ENCODE measurements around the gene SMIM36. TPM values are rescaled to one million over a fixed set of nuclear protein-coding genes. Genes with fewer than 3 reads are reported as not detected.

Gene SMIM36
- total and polyA plus RNA-seq, 2 experiments from 2014 or later = not detected

DNA sequence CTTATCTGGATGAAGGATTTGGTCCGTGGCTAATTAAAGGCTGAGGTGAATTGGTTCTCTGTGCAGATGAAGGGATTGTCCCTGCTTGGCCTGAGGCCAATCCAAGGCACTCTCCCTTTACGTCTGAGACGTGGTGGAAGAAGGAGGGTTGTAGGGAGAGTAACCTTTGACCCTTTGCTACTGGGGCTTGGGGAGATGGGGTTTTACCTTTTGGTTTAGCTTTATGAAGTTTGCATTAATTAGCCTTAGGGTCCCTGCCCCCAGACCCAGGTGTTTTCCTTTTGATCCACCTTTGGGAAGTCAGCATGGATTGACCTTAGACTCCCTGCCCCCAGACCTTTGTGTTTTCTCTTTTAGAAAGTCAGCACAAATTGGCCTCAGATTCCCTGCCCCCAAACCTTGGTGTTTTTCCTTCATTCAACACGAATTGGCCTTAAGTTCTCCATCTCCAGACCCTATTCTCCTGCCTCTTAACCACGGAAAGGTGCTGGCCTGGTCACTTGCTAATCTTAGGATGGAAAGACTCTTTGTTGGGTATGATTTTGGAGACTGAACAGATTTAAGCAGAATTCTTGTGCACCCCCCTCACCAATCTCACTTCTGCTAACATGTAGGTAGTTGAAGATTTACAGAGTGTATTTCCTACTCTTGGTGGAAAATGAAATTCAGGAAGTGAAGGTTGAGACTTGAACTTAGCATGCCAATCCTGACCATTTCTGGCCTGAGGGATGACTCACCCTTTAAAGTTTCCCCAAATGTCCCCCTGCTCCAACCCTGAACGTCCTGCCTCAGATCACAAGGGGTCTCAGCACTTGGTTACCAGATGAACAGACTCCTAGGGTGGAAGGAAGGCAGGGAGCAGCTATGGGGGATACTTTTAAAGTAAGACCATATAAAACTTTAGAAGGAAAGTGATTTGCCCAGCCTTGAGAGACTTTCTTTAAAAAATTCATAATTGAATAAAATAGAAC lies 66.5 kb downstream of the SMIM36 start:
- Histone ChIP-seq H3K4me2 (peak overlapping the region; percentile 45; the same call in 1 of the 2 replicates), H3K4me1 (ENCODE audit: insufficient read depth) (peaks cover 8% of the 10 kb centered on the region; the same call in 1 of the 2 replicates), H4K20me1 (replicated peaks; ENCODE audit: insufficient read depth) (no peaks in the 10 kb centered on the region), H3K27ac (ENCODE audit: low read depth) (no peak overlapping the region), H3K27me3 (ENCODE audit: insufficient read depth) (no peaks in the 10 kb centered on the region), H3K4me3 (no peak overlapping the region), H3K36me3 (ENCODE audit: insufficient read depth) (no peaks in the 10 kb centered on the region), H2AFZ (peak overlapping the region; percentile 76), H3K79me2 (replicated peaks; ENCODE audit: insufficient read depth) (no peaks in the 10 kb centered on the region), H3F3A (replicated peaks; ENCODE audit: low read depth) (no peaks in the 10 kb centered on the region), H3K9me2 (ENCODE audit: insufficient read depth) (no peaks in the 10 kb centered on the region)
- Mint-ChIP-seq H3K9me3 (no peaks in the 10 kb centered on the region), H3K4me3 (no peak overlapping the region), H3K27me3 (ENCODE audit: insufficient read depth, low read depth, poor library complexity) (peaks cover 2% of the 10 kb centered on the region), H3K36me3 (ENCODE audit: low read depth) (no peaks in the 10 kb centered on the region), H3K27ac (no peak overlapping the region), H3K4me1 (peaks cover 21% of the 10 kb centered on the region)
- no peak for TF ChIP-seq ZNF331 (CRISPR knock-in tag; IDR thresholded peaks at IDR 0.05; ENCODE audit: low read depth)
- no peak for TF ChIP-seq EZH2phosphoT487 (IDR thresholded peaks at IDR 0.05; ENCODE audit: unreplicated experiment)
- no peak for TF ChIP-seq CREB1 (CRISPR knock-in tag; IDR thresholded peaks at IDR 0.05; ENCODE audit: low read depth)
- TF ChIP-seq JUNB (IDR thresholded peaks at IDR 0.05; ENCODE audit: unreplicated experiment) = no peak
- TF ChIP-seq ZNF114 (CRISPR knock-in tag; IDR thresholded peaks at IDR 0.05) = no peak
- TF ChIP-seq CTCF (conservative IDR thresholded peaks at IDR 0.05; ENCODE audit: low read depth in 2 of 2) = no peak
- no peak for TF ChIP-seq POLR2AphosphoS5 (IDR thresholded peaks at IDR 0.05; ENCODE audit: low read depth)
- no peak for TF ChIP-seq ETS1 (IDR thresholded peaks at IDR 0.05)
- TF ChIP-seq, protein P1, sequence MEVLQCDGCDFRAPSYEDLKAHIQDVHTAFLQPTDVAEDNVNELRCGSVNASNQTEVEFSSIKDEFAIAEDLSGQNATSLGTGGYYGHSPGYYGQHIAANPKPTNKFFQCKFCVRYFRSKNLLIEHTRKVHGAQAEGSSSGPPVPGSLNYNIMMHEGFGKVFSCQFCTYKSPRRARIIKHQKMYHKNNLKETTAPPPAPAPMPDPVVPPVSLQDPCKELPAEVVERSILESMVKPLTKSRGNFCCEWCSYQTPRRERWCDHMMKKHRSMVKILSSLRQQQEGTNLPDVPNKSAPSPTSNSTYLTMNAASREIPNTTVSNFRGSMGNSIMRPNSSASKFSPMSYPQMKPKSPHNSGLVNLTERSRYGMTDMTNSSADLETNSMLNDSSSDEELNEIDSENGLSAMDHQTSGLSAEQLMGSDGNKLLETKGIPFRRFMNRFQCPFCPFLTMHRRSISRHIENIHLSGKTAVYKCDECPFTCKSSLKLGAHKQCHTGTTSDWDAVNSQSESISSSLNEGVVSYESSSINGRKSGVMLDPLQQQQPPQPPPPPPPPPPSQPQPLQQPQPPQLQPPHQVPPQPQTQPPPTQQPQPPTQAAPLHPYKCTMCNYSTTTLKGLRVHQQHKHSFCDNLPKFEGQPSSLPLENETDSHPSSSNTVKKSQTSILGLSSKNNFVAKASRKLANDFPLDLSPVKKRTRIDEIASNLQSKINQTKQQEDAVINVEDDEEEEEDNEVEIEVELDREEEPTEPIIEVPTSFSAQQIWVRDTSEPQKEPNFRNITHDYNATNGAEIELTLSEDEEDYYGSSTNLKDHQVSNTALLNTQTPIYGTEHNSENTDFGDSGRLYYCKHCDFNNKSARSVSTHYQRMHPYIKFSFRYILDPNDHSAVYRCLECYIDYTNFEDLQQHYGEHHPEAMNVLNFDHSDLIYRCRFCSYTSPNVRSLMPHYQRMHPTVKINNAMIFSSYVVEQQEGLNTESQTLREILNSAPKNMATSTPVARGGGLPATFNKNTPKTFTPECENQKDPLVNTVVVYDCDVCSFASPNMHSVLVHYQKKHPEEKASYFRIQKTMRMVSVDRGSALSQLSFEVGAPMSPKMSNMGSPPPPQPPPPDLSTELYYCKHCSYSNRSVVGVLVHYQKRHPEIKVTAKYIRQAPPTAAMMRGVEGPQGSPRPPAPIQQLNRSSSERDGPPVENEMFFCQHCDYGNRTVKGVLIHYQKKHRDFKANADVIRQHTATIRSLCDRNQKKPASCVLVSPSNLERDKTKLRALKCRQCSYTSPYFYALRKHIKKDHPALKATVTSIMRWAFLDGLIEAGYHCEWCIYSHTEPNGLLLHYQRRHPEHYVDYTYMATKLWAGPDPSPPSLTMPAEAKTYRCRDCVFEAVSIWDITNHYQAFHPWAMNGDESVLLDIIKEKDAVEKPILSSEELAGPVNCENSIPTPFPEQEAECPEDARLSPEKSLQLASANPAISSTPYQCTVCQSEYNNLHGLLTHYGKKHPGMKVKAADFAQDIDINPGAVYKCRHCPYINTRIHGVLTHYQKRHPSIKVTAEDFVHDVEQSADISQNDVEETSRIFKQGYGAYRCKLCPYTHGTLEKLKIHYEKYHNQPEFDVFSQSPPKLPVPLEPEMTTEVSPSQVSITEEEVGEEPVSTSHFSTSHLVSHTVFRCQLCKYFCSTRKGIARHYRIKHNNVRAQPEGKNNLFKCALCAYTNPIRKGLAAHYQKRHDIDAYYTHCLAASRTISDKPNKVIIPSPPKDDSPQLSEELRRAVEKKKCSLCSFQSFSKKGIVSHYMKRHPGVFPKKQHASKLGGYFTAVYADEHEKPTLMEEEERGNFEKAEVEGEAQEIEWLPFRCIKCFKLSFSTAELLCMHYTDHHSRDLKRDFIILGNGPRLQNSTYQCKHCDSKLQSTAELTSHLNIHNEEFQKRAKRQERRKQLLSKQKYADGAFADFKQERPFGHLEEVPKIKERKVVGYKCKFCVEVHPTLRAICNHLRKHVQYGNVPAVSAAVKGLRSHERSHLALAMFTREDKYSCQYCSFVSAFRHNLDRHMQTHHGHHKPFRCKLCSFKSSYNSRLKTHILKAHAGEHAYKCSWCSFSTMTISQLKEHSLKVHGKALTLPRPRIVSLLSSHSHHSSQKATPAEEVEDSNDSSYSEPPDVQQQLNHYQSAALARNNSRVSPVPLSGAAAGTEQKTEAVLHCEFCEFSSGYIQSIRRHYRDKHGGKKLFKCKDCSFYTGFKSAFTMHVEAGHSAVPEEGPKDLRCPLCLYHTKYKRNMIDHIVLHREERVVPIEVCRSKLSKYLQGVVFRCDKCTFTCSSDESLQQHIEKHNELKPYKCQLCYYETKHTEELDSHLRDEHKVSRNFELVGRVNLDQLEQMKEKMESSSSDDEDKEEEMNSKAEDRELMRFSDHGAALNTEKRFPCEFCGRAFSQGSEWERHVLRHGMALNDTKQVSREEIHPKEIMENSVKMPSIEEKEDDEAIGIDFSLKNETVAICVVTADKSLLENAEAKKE (CRISPR knock-in tag; IDR thresholded peaks at IDR 0.05) = no peak
- TF ChIP-seq NANOG (IDR thresholded peaks at IDR 0.05; ENCODE audit: borderline replicate concordance) = no peak
- TF ChIP-seq, protein P2, sequence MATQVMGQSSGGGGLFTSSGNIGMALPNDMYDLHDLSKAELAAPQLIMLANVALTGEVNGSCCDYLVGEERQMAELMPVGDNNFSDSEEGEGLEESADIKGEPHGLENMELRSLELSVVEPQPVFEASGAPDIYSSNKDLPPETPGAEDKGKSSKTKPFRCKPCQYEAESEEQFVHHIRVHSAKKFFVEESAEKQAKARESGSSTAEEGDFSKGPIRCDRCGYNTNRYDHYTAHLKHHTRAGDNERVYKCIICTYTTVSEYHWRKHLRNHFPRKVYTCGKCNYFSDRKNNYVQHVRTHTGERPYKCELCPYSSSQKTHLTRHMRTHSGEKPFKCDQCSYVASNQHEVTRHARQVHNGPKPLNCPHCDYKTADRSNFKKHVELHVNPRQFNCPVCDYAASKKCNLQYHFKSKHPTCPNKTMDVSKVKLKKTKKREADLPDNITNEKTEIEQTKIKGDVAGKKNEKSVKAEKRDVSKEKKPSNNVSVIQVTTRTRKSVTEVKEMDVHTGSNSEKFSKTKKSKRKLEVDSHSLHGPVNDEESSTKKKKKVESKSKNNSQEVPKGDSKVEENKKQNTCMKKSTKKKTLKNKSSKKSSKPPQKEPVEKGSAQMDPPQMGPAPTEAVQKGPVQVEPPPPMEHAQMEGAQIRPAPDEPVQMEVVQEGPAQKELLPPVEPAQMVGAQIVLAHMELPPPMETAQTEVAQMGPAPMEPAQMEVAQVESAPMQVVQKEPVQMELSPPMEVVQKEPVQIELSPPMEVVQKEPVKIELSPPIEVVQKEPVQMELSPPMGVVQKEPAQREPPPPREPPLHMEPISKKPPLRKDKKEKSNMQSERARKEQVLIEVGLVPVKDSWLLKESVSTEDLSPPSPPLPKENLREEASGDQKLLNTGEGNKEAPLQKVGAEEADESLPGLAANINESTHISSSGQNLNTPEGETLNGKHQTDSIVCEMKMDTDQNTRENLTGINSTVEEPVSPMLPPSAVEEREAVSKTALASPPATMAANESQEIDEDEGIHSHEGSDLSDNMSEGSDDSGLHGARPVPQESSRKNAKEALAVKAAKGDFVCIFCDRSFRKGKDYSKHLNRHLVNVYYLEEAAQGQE (IDR thresholded peaks at IDR 0.05; ENCODE audit: unreplicated experiment) = no peak
- ATAC-seq (no peak), DNase-seq (ENCODE audit: low spot score) (no peak)
